ENCODE measurements around the gene TTC33.

DNA sequence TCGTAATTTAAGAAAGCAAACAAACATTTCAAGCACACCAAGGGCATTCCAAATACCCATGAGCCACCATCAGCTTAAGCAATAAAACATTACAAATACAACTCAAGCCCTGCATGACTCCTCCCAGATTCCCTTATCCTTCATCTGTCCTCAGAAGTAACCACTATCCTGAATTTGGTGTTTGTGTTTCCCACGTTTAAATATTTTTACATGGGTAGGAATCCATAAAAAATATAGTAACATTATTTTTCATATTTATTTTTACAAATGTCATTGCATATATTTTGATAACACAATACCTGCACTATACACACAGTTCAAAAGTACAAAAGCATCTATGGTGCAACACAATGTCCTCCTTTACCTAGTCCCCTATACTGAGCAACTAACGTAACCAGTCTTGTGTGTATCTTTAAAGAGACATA lies 36.0 kb upstream of the TTC33 start:
- TF ChIP-seq CTCF (conservative IDR thresholded peaks at IDR 0.05; ENCODE audit: low read length) (no peak), EZH2phosphoT487 (IDR thresholded peaks at IDR 0.05; ENCODE audit: borderline replicate concordance) (no peak)
